ENCODE measurements around the gene IRAK2. TPM values are rescaled to one million over a fixed set of nuclear protein-coding genes. Genes with fewer than 3 reads are reported as not detected.

Gene IRAK2
- total RNA-seq, 1 experiment from 2014 or later: 25.1 TPM

GRCh38 chr3:10238345-10239183, 73.8 kb downstream of the IRAK2 start:
- intact Hi-C loops (cut with micrococcal nuclease; ENCODE audit: unreplicated experiment) (no loop called here), in situ Hi-C loops (cut with HindIII; ENCODE audit: low pct_unique_long_range_greater_than_20kb, low sequenced_read_pairs) (no loop called here)
- Histone ChIP-seq H3K4me1 (ENCODE audit: control insufficient read depth, insufficient read depth, low read length) (no peaks in the 10 kb centered on the region), H3K36me3 (ENCODE audit: control insufficient read depth, insufficient read depth, low read length) (peaks cover 6% of the 10 kb centered on the region), H3K27me3 (ENCODE audit: control insufficient read depth, insufficient read depth, low read length) (no peaks in the 10 kb centered on the region), H3K27ac (ENCODE audit: low read length) (no peak overlapping the region), H3K4me3 (ENCODE audit: low read depth in 2 of 2, low read length in 2 of 2) (no peak overlapping the region), H3K9me3 (ENCODE audit: control insufficient read depth, insufficient read depth, low read depth, low read length) (no peaks in the 10 kb centered on the region)
- TF ChIP-seq POLR2AphosphoS5 (IDR thresholded peaks at IDR 0.05; ENCODE audit: low read depth, low read length): no peak
- TF ChIP-seq REST (IDR thresholded peaks at IDR 0.05; ENCODE audit: insufficient read depth in 1 of 2, low read depth in 2 of 2, low read length in 1 of 2): no peak
- no peak for TF ChIP-seq TCF7L2 (IDR thresholded peaks at IDR 0.05; ENCODE audit: low read depth, low read length)
- no peak for TF ChIP-seq CTCF (IDR thresholded peaks at IDR 0.05)
- no peak for TF ChIP-seq SIN3A (IDR thresholded peaks at IDR 0.05; ENCODE audit: borderline replicate concordance, insufficient read depth, low read depth, low read length)
- no TSS peak for BruUV-seq (replicated peaks)
- ChIA-PET POLR2A (no interaction called here), CTCF (no interaction called here)
- no peak for DNase-seq (ENCODE audit: low read depth, low spot score)
- no peak for ATAC-seq

DNA sequence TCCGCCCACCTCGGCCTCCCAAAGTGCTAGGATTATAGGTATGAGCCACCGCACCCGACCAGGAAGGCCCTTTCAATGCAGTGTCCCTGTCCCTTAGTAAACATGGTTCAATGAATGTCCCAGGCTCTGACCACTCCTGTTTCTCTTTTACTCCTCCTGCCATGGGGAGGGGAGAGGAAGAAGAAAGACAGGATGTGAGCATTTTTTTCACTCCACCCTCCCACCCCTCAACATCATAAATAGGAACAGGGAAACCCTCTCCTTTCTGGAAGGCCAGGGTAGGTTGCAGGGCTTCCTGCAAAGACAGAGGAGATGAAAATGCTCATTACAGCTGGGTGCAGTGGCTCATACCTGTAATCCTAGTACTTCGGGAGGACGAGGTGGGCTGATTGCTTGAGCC, 76.1 kb downstream of the IRAK2 start:
- CTCF ChIA-PET: no interaction called here
- peaks cover 2% of the 10 kb centered on the region; the same call in 1 of the 2 replicates for H3K36me3 ChIP-seq (ENCODE audit: control insufficient read depth, insufficient read depth, low read length)
- no TSS peak for BruUV-seq (replicated peaks)
- no peak for ATAC-seq
- intact Hi-C loops (cut with micrococcal nuclease; ENCODE audit: unreplicated experiment): no loop called here
- POLR2A ChIA-PET: interaction anchor here (0.7 kb wide), 1 partner anchor 49 kb away, joined by 3 read pairs; no protein-coding TSS in a partner anchor
- H3K27ac ChIP-seq (ENCODE audit: low read length): no peak overlapping the region
- peaks cover 7% of the 10 kb centered on the region for H3K9me3 ChIP-seq (ENCODE audit: control insufficient read depth, insufficient read depth, low read depth, low read length)
- no peak for TF ChIP-seq SIN3A (IDR thresholded peaks at IDR 0.05; ENCODE audit: borderline replicate concordance, insufficient read depth, low read depth, low read length)
- TF ChIP-seq REST (IDR thresholded peaks at IDR 0.05; ENCODE audit: insufficient read depth in 1 of 2, low read depth in 2 of 2, low read length in 1 of 2): no peak
- TF ChIP-seq POLR2AphosphoS5 (IDR thresholded peaks at IDR 0.05; ENCODE audit: low read depth, low read length): no peak
- no peak for TF ChIP-seq TCF7L2 (IDR thresholded peaks at IDR 0.05; ENCODE audit: low read depth, low read length)
- TF ChIP-seq CTCF (IDR thresholded peaks at IDR 0.05): no peak
- no peaks in the 10 kb centered on the region for H3K4me1 ChIP-seq (ENCODE audit: control insufficient read depth, insufficient read depth, low read length)
- no peak for DNase-seq (ENCODE audit: low read depth, low spot score)
- no peak overlapping the region for H3K4me3 ChIP-seq (ENCODE audit: low read depth in 2 of 2, low read length in 2 of 2)
- no peaks in the 10 kb centered on the region for H3K27me3 ChIP-seq (ENCODE audit: control insufficient read depth, insufficient read depth, low read length)
- in situ Hi-C loops (cut with HindIII; ENCODE audit: low pct_unique_long_range_greater_than_20kb, low sequenced_read_pairs): loop anchor here (10.0 kb wide), 1 partner anchor 76 kb away; the partner anchor contains the start of gene IRAK2

All from Panc1 (cell line).